Fibroblast of the conjunctiva (primary cell): ENCODE measurements around the gene CCDC27.

Experiments used
- DNase-seq: peaks from one replicate; pipeline ENCODE4 v3.0.0-alpha.2; 2010; ENCODE audit warnings: low read depth

The CCDC27 gene

DNA sequence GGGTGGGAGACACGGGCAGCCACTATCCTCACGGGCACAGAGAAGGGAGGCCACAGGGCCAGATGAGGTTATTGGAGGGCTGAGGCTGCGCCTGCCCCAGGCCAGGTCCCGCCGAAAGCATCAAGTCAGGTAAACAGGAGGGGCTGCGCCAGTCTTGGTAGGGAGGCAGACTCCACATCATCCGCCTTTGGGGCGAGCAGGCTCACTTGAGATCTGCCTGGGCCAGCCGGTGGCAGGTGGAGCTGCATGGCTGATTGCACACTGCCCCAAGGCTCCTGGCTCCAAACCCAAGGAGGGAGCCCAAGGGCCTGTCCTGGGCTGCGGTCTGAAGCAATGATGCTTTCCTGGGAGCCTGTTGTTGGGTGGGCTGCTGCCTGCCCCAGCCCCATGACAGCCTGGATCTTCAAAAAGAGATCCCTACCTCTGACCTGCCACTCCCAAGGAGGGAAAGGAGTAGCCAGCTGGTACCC lies 24.9 kb downstream of the CCDC27 start:
- DNase-seq, result no peak

DNA sequence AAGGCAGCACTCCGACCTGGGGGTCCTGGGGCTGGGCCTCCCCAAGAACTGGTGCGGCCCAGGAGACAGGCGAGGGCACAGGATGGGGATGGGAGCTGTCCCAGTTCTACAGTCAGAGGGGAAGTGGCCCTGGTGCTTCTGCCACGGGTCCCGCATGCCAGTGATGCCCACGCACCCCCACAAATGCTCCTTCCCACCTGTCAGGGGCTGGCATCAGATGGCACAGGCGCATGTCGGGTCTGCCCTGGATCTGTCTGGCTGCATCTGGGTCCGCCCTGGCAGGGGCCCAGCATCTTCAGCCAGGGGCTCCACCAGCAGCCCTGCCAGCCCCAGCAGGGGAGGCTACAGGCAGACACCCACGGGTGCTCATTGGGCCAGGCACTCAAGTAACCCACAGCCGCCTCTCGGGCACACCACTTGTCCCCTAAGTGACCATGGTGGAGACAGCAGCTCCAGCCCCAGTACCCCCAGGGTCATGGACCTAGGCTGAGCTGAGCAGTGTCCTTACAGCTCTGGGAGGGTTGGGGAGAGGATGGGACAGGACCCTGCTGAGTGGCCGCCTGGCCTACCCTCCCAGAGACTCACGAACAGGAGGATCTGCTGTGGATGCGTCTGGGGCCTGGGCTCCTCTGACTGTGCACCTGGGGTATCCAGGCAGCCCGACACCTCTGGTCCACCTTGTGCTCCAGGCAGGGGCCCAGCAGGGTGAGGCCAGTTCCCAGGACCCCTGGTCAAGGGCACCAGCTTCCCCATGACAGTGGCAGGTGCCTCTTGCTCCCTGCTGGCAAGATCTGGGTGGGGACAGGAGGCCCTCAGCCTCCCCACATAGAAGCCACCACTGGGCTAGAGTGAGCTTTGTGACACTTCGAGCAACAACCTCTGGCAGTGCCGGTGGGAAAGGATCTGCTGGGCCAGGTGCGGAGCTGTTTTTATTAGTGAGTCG lies 25.7 kb downstream of the CCDC27 start:
- DNase-seq, result no peak

DNA sequence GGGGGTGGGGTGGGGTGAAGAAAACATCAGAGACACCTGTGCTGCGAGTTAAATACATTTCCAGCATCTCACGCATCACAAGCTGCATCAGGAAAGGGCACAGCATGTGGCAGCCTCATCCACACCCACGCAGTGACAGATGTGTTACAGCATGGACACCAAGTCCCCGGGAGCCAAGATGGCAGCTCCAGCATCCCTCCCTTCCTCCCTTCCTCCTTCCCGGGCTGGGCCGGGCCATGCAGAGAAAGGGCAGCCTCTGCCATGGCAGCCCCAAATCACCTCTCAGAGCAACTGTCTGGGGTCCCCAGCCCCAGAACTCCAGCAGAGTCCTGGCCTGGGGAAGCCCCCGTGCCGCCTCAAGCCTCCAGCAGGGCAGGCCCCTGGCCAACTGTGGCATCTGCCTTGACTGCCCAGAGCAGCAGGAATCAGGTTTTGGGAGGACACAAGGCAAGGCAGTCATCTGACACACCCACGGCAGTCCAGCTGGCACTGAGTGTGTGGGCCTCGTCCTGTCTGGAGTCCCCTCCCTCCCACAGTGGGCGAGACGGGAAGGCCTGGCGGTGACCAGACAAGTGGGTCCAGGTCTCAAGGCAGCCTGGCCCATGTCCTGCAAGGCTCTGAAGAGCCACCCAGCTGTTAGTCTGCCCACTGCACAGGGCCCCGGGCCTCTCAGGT lies 26.5 kb downstream of the CCDC27 start:
- no peak for DNase-seq

DNA sequence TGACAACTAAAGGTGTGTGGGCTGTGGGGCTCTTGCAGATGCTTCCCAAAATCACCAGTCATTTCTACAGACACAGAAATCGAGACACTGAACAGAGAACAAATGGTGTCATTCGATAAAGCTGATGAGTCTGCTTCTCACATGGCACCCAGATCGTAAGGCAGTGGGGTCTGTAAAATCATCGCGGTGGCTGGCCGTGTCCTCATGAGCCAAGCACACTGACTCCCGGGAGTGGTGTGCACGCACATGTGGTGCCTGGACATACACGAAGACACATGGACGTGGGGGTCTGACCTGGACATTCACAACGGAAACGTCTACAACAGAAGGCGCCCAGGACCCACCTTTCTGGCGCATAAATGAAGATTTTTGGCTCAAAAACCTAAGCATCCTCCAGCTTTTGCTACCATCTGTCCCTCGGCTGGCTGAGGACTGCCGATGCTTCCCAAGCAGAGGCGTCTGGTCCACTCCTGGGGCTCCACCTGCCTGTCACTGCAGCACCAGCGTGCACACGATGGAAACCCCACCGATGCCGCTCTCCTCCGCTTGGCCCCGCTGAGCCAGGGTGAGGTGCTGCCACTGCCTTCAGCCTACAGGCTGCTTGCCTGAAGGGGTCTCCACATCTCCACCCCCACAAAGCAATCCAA lies 27.1 kb downstream of the CCDC27 start:
- DNase-seq, result no peak

DNA sequence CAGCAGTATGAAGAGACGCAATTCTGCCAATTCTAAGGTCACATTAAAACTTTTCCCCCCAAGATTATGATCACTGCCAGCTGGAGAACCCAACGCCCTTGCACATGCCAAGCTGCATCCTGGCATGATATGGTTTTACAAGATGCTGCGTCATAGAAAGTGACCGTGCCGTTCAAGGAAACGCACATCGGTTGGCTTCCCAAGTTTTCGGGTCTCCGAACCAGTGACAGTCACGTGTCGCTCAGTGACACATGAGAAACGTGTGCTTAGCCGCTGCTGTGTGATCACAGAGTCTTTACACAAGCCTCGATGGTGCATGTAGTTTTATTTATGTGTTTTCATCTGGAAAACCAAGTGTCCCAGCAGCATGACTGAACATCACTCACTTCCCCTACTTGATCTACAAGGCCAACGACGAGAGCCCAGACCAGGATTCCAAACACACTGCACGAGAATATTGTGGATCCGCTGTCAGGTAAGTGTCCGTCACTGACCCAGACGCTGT lies 27.7 kb downstream of the CCDC27 start:
- no peak for DNase-seq

DNA sequence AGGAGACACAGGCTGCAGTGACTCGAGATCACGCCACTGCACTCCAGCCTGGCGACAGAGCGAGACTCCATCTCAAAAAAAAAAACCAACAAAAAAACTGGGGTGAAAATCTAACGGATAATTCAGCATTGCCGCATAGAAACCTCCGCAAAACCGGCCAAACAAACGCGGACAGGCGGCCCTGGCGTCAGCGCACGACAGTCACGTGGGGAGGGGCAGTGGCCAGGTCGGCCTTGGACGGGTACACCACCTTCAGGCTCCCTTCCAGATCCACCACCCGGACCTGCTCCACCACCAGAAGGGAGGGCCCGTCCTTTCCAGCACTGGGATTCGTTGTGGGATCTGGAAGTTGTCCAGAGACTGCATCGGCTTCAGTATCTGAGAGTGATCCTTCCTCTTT lies 28.7 kb downstream of the CCDC27 start:
- DNase-seq, result no peak

DNA sequence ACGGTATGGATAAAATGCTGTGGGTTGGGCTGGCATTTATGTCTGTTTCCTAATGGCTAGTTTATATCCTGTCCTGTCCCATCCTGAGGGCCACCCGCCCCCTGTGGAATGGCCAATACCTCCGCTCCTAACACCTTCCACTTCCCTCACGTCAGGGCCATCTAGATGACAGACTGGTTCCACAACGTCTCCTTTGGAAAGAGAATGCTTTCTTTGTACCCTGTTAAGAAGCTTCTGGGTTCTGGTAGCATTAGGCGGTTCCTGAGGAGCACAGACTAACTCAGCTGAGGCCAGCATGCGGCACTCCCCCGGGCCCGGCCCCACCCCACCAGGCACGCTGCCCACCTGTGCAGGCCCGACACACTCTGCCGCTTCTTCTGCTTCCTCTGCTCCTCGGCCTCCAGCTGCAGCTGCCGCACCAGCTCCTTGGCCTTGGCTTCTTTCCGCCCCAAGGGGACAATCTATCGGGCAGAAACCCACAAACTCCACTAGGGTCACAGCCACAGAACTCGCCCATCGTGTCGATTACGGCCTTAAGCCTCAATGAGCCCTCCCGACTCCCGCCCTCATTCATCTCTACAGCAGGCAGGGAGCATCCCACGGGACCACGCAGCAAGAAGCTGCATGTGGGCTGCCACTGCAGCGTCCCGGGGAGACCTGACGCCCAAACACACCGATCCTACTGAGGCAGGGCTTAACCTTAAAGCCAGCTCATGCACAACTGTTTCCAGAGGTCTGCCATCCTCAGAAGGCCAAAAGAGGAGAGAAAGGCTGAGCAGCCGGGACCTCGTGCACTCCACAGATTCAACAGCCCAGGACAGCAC lies 31.6 kb downstream of the CCDC27 start:
- no peak for DNase-seq

DNA sequence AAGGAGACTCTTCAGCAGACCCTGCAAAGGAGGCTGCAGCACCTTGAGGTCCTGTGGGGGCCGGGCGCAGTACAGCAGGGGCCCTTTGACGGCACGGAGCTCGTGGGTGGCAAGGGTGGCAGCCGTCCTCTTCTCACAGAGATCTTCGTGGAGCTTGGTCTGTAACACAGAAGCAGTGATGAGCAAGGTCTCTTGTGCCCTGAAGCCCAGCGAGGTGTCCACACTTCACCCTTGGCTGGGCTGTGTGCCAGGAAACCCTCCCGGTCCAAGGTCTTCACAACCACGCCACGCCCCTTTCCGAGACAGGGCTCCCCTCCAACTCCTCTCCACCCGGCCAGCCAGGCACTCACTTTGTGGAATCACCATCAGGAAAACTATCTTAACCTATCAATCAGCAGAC lies 32.8 kb downstream of the CCDC27 start:
- no peak for DNase-seq

DNA sequence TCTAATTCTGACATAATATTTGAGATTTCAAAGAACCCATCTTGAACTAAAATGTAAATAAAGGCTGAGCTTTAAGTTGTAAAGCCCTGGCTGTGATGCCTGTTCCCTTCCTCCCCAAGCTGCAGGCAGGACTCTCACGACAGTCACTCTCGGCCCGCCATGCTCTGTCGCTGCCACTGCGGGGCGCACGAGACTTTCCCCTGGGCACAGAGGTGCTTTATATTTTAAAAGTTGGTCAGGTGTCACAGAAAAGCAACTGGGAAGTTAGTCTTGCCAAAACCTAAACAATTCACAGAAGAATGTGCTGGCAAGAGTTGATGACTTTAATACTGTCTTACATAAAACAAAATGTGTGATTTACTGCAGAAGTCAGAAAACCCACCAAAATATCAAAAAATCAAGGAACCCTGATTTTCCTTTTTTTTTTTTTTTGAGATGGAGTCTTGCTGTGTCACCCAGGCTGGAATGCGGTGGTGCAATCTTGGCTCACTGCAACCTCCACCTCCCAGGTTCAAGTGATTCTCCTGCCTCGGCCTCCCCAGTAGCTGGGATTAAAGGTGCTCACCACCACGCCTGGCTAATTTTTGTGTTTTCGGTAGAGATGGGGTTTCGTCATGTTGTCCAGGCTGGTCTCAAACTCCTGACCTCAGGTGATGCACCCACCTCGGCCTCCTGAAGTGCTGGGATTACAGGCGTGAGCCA lies 33.4 kb downstream of the CCDC27 start:
- DNase-seq, result no peak

DNA sequence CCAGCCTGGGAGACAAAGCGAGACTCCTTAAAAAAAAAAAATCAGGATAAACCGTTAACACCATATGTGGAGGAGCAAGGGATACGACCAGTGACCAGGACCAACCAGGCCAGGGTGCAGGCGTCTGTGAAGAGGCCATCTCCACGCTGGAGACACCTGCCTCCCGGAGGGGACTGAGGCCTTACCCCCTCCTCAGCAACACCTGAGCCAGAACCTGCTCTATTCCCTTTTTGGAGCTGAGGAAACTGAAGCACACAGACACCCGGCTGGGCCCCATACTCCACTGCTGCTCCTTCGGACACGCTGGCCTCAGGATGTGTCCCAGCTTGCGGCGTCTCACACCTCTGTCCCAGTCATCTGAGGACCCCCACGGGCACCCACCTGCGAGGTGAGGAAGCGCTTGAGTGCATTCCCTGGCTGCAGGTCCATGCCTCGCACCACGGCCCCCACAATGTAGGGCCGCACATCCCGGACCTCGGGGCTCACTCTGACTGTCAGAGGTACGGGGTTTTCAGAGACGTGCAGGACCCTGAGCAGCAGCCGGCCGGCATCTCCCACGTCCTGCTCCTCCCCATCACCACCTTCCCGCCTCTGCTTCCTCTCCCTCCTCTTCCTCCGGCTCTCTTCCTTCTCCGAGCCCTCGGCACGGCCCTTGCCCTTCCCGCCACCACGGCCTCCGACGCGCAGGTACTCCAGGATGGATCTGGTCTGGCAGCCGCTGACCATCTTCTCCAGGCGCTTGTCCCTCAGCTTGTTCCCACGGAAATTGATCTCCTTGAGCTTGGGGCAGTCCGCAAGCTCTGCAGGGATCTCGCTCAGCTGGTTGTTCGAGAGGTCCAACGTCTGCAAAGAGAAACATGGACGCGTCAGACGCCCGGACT lies 34.5 kb downstream of the CCDC27 start:
- DNase-seq, result no peak

DNA sequence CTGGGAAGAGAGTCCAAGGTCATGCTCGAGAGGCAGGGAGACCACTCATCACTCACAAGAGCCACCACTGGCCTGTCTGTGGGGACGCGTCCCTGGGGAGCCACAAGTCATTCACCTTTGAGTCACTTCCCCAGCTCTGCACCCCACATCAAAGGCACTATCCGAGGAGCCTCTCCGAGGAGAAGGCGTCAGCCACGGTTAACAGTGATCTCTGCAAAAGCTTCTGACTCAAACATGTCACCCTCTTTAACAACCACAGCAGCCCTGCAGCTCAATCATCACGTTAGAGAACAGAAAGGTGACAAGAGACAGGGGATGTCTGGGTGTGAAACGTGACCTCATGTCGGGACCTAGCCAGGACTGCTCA lies 35.1 kb downstream of the CCDC27 start:
- no peak for DNase-seq

DNA sequence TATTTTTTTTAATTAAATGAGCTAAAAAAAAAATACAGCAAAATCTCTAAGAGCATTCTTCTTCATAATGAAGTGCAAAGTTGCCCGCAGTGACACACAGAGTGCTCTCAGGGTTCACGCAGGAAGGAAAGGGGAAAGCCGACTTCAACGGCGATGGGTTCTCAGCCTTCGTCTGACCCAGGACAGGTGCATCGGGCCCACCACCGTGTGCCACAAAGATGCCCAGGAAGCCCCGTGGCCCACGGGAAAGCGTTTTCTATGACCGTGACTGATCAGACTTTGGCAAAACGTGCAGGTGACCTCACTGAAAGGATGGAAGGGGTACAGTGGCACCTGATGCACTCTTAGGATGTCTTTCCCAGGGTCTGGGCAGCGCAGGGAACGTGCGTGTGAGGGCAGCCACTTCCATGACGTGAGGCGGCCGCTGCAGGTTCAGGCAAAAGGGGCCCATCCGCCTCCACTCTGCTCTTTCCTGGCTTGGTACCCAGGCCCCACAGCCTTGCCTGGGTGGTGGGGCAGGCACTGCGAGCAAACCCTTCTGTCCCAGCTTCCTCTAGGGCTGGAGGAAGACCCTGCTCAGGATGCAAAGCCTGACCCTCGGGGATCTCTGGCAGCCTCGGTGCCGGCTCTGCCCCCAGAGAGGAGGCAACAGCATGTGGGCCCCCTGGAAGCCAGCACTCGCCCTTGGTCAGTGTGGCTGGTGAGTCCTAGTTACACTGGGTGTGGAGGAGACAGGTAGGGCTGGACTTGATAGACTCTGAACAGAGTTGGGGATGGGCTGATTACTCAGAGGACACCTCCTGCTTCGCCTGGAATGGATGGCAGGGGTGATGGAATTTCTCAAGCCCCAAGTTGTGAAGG lies 35.7 kb downstream of the CCDC27 start:
- DNase-seq, result no peak

DNA sequence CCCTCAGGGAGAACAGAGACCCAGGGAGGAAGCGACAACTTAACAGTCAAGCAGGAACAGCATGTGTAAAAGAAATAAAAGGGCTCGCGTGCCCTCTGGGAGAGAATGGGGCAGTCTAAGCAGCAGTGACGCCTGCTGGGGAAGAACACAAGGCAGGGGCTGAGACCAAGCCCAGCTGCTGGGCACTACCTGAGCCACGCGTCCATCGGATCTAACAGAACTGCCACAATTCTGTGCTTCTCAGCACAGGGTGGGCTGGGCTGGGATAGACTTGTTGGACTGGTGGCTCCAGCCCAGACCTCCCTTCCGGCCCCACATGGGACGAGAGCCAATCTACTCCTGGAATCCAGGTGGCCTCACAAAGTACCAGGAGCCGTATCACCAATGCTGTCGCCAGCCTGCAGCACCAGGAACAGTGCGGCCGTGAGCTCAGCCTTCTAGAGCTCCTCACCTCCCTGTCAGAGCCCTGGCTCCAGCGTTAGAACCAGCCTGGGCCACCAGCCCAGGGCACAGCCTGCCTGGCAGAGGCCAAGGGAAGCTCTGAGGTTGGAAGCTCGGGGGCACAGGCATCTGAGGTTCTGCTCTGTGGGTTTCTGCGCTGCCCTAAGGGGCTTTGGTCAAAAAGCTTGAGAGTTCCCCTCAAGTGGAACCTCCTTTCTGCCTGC lies 36.6 kb downstream of the CCDC27 start:
- no peak for DNase-seq

DNA sequence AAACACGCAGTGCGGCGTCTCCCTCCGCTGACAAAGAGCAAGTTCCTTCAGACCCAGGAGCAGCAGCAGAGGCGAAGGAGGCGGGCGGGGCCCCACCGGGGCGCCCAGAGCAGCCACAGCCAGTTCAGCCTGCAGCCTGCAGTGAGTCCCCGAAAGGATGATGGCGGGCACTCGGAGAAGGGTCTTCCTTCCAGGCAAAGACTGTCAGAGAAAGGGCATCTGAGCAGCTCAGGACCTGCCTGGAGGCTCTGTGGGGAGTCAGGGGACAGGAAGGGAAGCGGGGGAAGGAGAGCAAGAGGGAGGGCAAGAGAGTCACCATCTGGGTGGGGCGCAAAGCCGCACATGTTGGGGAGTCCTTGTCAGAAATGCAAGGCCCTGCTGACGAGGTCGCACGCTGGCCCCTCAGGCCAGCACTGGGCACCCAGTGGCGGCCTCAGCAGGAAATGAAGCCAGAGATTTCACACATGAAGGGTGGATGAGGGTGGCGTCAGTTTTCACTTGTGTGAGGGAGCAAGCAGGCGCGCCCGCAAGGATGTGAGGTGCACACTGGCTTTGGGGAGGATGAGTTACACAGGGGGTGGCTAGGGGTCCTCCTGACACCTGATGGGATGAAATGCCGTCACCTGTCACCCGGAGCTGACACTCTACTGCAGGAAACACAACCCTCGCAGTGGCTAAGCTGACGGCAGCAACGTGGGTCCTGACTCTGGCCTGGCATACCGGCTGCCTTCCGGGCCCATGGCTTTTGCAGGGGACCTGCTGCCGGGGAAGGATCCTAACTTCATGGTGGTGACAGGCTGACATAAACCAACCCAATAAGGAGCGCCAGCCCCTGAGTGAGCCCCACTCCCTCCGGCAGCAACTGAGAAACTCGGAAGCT lies 37.4 kb downstream of the CCDC27 start:
- DNase-seq, result no peak

DNA sequence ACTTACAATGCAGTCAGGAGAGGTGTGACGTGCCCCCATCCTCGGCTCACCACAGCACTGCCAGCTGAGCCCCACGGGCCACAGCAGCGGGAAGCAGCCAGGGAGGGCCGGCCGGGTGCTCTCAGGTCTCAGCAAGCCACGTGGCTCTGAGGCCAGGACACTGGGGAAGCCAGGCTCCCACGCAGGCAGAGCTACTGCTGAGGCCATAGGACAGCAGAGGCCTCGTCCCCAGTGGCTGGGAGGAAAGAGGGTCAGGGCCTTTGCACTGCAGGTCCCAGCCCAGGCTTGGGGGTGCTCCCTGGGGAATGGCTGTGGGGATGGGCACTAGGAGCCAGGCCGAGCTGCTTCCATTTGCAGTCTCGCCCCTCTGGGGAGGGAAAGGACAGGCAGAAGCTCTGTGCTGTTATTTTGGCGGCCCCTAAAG lies 38.3 kb downstream of the CCDC27 start:
- DNase-seq, result no peak

DNA sequence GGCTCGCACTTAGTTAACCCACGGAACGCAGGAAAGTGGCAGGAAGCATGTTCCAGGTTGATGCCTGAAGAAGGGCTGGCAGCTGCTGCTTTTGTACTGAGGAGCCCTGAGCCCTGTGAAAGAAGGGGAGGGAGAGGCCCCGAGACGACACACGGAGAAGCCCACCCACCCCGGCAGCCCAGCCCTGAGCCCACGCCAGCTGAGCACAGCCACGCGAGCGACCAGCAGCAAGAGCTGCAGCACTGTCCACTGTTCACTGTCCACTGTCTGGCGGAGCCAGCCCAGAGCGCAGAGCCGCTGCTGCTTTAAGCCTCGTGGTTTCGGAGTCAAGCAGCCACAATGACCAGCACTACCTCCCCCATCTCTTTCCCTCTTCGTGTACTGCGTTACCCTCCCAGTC lies 38.7 kb downstream of the CCDC27 start:
- DNase-seq, result no peak

DNA sequence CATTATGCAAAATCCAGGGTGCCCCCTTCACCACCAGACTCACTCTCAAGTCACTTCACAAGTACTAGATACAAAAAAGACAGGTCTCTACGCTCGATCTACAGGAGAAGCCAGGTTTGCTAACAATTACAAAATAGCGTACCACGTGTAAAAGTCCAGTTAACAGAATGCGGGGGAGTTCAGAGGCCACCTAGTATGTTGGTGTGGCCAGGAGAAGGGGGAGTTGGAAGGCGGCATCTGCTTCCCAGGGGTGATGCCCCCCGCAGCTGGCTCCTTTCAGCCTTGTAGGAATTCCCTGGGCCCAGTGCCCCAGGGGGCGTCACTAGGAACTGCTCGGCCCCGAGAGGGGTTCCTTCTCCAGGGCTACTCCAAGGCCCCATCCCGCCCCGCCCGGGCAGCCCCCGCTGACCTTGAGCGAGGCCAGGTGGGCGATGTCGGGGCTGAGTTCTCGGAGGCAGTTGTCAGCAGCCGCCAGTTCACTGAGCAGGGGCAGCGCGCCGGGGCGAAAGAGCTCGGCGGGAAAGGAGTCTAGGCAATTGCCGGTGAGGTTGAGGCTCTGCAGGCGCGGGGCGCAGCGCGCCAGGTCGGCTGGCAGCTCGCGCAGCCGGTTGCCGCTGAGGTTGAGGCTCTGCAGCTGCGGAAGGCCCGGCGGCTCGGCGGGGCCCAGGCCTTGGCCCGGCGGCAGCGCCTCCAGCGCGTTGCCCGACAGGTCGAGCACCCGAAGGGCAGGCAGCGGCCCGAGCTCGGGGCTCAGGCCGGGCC lies 43.4 kb downstream of the CCDC27 start:
- DNase-seq, result no peak
